Measurements from ENCODE around the gene TMEM245.

GRCh38 chr9:109132567-109133021 is 12.8 kb upstream of the TMEM245 start:
- TF ChIP-seq CEBPB (IDR thresholded peaks at IDR 0.05; ENCODE audit: low read depth): no peak
- TF ChIP-seq EZH2phosphoT487 (IDR thresholded peaks at IDR 0.05; ENCODE audit: borderline replicate concordance): no peak
- TF ChIP-seq ZNF274 (IDR thresholded peaks at IDR 0.05; ENCODE audit: low read depth, low read length): no peak
- TF ChIP-seq POLR2A (IDR thresholded peaks at IDR 0.05; ENCODE audit: borderline replicate concordance, extremely low read depth, insufficient read depth, insufficient read length): no peak
- no peak for TF ChIP-seq POLR2AphosphoS5 (IDR thresholded peaks at IDR 0.05; ENCODE audit: low read depth, low read length)
- TF ChIP-seq CTCF (IDR thresholded peaks at IDR 0.05 in 2 of 3, conservative IDR thresholded peaks at IDR 0.05 in 1 of 3; ENCODE audit: borderline replicate concordance in 1 of 3, insufficient read depth in 1 of 3, low read depth in 2 of 3, low read length in 2 of 3): no peak
- TF ChIP-seq ELF1 (IDR thresholded peaks at IDR 0.05; ENCODE audit: borderline replicate concordance, low read depth): no peak
- no peak for TF ChIP-seq ZFX (IDR thresholded peaks at IDR 0.05)
- TF ChIP-seq ATF3 (IDR thresholded peaks at IDR 0.05): no peak
- TF ChIP-seq SIN3A (IDR thresholded peaks at IDR 0.05; ENCODE audit: low read depth): no peak
- TF ChIP-seq JUND (IDR thresholded peaks at IDR 0.05): no peak
